HuH-7 (cell line): Measurements from ENCODE around the gene KCNQ5.
"Not testable (repeated sequence)": the region's sequence is repeated elsewhere in the genome, so short reads cannot be mapped to it uniquely, and the experiment has no call there.

Experiments
- DNase-seq: peaks from one replicate; pipeline ENCODE4 v3.0.0; 2011; ENCODE audit warnings: low spot score

KCNQ5 gene

GRCh38 chr6:72844614-72845013, 222.8 kb downstream of the KCNQ5 start:
- DNase-seq = no peak

GRCh38 chr6:72849346-72849745, 227.5 kb downstream of the KCNQ5 start:
- no peak for DNase-seq

DNA sequence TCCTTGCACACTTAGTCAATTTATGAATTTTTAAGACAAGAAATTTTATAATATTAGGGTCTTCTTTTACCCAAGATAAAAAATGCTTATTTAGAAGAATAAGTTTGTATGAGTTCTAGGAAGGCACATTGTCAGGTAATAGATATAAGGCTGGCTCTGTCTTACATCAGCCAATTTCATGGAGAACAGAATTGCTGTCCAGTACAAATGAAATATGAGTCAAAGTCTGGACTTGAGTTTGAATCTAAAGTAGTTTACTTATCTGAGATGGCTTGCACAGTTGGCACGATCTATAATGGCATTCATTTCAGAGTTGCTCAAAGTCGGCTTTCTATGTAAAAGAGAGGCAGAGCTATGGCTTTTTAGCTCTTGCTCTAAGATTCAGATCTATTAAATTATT, 228.2 kb downstream of the KCNQ5 start:
- DNase-seq = no peak

- DNase-seq = no peak
Measured at GRCh38 chr6:72850469-72850868, 228.6 kb downstream of the KCNQ5 start.

DNA sequence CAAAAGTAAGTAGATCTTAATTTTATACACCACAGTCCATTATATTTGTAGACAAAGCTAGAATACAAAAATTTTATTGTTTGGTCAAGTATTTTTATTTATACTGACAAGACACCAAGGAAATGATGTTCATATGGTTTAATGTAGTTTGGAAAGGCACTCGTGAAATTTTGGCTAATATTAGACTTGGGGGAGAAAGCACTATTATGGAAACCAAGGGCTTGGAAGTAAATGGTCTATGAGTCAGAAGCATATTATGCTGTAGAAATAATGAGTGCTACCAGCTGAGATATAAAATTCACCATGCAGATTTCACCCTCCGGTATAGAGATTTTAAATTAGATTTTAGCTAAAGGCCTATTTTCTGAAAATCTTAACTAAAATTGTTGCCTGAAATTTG, 233.6 kb downstream of the KCNQ5 start:
- no peak for DNase-seq

- DNase-seq = no peak
Measured at GRCh38 chr6:72856801-72857200, 234.9 kb downstream of the KCNQ5 start.

GRCh38 chr6:72857791-72858585, 236.1 kb downstream of the KCNQ5 start:
- DNase-seq = no peak

- DNase-seq = no peak
Measured at GRCh38 chr6:72861059-72861458, 239.2 kb downstream of the KCNQ5 start.

GRCh38 chr6:72861935-72862432, 240.1 kb downstream of the KCNQ5 start:
- no peak for DNase-seq

DNA sequence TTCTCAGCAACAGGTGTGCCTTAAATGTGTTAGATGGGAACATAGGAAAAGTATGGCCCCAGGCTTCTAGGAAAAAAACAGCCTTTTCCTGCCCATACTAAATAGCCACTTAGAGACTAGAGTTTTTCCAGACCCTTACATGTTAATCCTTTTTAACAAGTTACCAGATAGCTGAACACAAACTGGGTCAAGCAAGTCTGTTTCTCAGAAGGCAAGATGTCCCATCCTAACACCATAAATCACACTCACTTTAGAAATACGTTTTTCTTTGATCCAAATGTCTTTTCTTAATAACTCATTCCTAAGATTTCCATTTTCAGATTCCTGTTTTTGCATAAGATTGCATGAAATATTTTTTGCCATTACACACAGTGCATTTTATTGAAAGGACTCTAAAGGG, 241.3 kb downstream of the KCNQ5 start:
- DNase-seq = no peak

GRCh38 chr6:72864236-72864635, 242.4 kb downstream of the KCNQ5 start:
- no peak for DNase-seq

DNA sequence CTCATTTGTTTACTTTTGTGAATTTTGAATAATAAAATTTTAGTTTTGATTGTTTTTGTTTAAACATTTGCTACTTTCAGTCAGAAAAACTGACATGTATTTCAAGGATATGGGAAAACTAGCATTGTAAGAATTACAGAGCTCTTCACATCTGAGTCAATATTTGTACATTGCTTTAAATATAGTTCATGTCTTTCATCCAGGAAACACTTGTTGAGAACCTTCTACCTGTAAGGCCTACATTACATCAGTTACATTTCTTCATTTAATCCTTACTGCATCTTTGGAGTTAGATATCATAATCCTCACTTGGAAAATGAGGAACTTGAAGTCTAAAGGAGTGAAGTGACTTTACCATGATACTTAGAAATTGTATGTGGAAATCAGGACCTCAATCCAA, 242.9 kb downstream of the KCNQ5 start:
- no peak for DNase-seq

DNA sequence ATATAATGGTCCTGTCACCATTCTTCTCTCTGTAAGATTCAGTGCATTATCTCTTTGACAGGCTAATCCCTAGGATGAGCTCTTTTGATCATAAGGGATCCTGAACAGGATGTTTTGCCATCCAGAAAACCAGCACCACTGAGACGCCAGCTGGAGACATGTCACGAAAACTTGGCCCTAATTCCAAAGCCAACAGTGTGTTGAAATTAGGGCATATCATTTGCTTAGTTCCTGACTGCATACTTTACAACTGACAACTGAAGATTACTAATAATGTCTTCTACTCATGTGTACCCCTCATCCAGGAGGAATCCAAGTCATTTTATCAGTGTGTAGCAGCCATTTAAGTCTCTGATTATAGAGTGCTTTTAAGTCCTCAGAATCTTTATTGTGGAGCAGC, 243.6 kb downstream of the KCNQ5 start:
- no peak for DNase-seq

GRCh38 chr6:72869621-72870020, 247.8 kb downstream of the KCNQ5 start:
- no peak for DNase-seq

DNA sequence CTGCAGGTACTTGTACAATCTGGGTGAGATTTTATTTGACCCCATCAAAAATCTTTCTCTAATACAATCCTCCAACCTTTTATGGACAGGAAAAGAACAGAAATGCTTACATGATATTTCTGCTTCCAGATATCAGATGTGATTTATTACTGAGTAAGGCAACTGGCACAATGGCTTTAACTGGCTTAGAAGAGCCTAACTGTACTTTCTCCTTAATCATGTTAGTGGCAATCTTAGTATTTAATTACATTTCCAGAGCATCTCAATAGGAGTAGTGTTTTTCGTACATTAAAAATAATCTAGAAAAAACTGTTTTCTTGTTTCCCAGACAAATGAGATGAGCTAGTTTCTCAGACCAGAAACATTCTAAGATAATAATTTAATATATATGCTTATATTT, 251.6 kb downstream of the KCNQ5 start:
- DNase-seq = no peak

DNA sequence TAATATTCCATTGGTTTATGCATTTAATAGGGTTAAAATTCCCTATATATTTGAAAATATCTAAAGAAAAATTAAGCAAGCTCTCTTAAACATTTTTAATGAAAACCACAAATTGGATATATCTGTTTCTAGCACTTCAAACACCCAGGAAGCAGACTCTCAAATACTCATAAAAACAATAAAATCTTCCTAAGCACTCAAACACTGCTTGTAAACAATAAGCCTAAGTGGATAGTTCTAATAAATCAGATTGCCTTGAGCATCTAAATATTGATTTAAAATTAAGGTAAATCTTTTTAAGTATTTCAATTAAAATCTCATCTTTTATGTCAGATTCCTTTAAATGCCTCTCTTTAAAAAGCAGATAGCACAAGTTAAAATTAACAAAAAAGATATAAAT, 254.4 kb downstream of the KCNQ5 start:
- no peak for DNase-seq

DNA sequence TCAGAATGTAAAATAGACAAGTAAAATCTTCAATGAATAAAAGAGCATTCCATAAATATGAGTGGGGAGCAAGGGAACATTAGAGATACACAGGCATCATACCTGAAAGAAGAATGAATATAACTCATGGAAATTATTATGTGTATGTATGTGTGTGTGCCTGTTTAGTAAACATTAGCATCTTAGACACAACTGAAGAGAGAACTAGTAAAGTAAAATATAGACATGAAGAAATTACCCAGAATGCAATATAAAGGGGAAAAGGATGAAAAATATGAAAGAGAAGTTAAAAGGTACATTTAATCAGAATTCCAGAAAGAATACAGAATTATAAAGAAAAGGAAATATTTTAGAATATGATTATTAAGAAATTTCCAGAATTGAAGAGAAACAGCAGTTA, 264.3 kb downstream of the KCNQ5 start:
- DNase-seq = no peak

- DNase-seq = no peak
Measured at GRCh38 chr6:72890233-72890632, 268.4 kb downstream of the KCNQ5 start.

GRCh38 chr6:72890671-72891070, 268.8 kb downstream of the KCNQ5 start:
- DNase-seq = no peak

- DNase-seq = no peak
Measured at GRCh38 chr6:72892901-72893300, 271.0 kb downstream of the KCNQ5 start.

DNA sequence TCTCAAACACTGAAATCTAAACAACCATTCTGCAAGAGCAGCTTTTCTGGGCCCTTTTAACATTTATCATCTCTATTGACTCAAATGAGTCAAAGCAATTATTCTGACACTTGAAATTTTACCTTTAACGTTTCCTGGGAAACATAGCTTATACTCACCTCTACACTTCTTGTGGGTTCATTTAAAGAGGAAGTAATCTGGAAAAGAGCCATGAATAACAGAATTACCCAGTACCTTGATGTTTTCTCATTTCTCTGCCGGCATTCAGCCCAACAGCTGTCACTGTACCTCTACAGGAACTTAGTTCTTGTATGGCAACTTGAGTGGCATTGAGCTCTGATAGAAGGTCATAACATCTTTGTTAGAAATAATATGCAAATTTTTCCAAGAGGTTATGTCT, 272.2 kb downstream of the KCNQ5 start:
- no peak for DNase-seq

DNA sequence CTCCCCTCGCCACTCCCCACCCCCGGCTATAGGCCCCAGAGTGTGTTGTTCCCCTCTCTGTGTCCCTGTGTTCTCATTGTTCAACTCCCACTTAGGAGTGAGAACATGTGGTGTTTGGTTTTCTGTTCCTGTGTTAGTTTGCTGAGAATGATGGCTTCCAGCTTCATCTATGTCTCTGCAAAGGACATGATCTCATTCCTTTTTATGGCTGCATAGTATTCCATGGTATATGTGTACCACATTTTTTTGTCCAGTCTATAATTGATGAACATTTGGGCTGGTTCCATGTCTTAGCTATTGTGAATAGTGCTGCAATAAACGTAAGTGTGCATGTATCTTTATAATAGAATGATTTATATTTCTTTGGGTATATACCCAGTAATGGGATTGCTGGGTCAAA, 276.4 kb downstream of the KCNQ5 start:
- DNase-seq = not testable (repeated sequence)

GRCh38 chr6:72905705-72906478, 284.0 kb downstream of the KCNQ5 start:
- no peak for DNase-seq
